Ecto neural progenitor cell (in vitro differentiated cells): Measurements from ENCODE around the gene ARHGAP29.

ENCODE experiments used
- DNase-seq: peaks from one replicate; pipeline ENCODE4 v3.0.0-alpha.2; 2018; ENCODE audit warnings: low spot score

ARHGAP29 gene

DNA sequence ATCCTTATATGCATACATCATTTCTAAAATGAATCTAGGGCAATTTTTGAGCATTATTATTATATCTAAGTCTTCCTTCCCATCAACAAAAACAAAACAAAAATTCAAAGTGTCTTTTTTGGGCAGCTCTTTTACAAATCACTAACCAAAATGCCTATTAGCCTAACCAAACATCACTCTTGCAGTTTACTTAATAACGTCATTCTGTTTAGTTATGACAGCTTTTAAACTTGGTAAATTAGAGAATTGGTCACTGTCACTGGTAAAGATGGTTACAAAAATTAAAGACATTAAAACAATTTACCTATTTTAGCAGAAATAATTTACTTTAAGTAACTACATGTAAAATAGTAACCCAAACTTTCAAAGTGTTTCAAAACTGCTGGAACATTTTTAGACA lies 2.8 kb downstream of the ARHGAP29 start:
- DNase-seq = no peak

DNA sequence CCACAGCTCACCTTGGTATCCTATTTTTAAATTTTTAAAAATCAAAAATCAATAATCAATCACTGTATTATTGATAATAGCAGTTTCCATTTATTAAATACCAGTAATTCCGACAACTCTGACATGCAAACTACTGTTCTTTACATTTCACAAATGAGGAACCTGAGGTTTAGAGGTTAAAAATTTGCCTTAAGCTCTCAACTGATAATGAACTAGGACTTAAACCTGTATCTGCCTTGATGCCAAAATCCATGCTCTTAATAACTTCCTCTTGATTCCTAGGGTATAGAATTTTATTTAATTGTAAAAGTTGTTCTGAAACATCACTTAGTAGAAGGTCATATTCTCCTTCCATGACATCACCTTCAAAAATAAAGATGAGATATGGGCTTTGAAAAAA lies 5.6 kb downstream of the ARHGAP29 start:
- DNase-seq = no peak

- no peak for DNase-seq
These were observed 6.5 kb downstream of the ARHGAP29 start for GRCh38 chr1:94230920-94231319.

DNA sequence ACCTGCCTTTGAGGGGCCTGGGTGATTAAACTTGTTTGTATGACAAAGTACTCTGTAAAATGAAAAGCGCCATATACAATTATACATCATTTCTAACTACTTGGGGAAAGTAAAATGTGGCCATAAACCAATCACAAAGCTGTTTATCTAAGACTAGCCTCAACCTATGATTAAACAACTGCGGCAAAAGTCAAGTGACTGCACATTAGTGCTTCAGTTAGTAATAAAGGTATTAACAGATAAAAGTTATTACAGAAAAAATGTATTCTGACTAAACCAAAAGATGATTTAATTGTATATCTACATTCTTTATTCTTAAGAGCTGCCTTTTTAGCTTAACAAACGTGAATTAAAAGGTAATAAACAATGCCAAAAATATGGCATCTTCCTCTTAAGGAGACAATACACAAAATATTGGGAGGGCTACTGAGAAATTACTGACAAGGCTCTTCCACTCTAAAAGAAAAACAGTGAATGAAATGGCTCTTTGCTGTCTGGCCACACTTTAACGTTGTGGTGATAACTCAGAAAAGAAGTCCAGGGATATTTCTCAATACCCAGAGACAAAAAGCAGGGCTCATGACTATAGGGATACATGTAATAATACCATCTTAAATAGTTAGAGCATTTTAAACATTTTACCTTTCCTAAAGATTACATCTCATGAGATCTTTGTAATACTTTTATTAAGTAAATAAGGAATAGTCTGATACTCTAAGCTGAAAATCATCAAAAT lies 8.6 kb downstream of the ARHGAP29 start:
- no peak for DNase-seq

GRCh38 chr1:94227624-94228023 lies 9.8 kb downstream of the ARHGAP29 start:
- no peak for DNase-seq

GRCh38 chr1:94225845-94226244 lies 11.5 kb downstream of the ARHGAP29 start:
- DNase-seq = no peak

DNA sequence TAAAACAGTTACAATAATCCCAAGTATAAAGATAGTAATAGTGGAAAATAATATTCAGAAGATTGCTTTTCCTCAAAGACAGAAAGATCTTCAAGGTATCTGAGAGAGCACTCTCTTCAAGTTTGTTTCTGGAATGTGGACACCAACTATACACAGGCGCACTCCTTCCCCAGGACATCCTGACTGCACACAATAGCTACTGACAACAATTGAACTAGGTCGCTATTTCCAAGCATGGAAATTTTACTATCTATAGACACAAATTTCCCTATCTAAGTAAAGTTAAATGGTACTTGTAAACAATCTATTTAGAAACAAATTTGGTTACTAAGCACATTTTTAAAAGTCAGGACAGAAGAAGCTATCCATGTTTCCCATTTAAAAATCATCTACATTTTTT lies 19.1 kb downstream of the ARHGAP29 start:
- no peak for DNase-seq

DNA sequence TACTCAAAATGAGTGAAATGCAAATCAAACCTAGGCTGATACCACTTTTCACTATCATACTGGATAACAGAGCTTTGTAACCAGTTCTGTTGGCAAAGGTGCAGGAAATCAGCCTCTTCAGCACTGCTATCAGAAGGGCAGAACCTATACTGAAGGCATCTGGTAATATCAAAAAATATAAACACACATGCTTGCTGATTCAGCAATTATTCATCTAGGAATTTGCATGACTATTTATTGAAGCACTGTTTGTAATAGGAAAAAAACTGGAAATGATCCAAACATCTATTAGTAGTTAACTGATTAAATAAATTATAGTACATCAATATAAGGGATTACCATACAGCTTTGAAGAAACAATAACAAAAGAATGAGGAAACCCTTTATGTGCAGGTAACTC lies 21.4 kb downstream of the ARHGAP29 start:
- DNase-seq = no peak

DNA sequence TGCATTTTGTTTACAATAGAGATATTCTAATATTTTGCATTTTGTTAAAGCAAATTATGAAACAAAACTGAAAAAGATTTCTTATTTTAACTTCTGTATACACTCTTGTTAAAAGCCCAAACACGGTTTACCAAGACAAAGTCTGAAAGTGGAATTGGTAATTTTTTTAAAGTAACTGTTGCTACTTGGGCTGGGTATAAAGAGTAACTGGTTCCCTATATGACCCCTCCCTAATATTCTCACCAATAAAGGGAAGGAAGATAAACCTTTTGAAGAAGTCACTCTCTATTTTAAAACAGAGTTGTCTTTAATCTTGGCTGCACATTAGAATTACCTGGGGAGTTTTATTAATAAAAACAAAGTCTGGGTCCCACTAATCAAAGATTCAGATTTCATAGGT lies 27.4 kb downstream of the ARHGAP29 start:
- no peak for DNase-seq

DNA sequence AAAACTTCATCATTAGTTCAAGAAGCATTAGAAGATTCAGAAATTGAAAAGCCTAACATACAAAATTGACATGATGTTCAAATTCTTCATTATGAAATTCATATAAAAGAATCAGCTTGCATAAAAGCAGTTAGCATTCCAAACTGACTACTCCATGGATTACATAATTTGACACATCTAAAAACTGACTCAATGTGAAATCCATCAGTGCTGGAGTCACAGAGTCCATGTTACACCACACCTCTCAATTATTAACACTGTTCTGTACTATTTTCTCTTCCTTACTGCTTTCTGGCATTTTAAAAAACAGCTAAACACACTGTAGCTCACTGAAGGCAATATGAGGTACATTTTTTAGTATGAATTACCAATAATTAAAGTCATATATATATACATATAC lies 28.0 kb downstream of the ARHGAP29 start:
- DNase-seq = no peak

DNA sequence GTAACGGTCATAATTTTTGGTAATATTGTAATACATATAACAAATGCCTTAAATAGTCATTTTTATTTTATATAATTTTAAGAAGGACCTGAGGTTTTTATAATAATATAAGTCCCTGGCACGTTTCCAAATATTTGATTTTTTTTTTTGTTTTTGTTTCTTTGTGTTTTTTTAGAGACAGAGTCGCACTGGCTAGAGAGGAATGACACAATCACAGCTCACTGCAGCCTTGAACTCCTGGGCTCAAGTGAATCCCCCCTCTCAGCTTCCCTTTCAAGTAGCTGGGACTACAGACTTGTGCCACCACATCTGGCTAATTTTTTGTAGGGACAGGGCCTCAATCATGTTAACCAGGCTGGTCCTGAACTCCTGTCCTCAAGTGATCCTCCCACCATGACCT lies 29.7 kb downstream of the ARHGAP29 start:
- DNase-seq = no peak

DNA sequence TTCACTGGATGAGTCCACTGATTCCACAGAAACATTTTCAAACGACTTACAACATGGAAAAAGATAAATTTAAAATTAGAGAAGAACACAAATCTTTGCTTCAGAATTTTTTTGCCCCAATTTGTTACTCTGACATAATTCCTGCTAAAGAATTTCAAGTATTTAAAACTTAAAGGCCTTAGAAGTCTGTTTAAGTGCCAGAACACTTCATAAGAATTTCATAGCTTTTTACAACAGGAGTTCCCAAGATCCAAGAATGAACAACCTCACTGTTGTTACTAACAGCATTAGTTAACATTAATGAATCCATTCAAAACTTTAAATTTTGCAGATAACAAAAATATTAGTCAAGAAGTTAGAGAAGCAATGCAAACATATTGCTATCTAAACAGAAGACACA lies 31.7 kb downstream of the ARHGAP29 start:
- no peak for DNase-seq

DNA sequence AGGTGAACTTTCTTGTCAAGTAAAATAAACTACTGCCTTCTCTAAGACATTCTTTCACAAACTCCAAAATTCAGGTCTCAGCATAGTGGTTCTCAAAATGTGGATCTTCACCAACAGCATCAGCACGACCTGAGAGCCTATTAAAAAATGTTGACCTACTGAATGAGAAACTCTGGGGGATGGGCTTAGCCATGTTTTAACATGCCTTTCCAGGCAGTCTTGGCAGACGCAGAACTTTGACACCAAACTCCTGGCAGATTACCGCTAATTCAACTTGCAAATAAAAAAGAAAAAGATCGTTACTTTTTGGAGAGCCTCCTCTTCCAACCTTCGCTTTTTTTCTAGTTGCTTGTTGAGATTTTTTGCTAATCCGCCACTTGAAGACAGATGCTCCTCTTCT lies 35.1 kb downstream of the ARHGAP29 start:
- DNase-seq = no peak

GRCh38 chr1:94199398-94199797 lies 38.0 kb downstream of the ARHGAP29 start:
- DNase-seq = no peak

- DNase-seq = no peak
These were observed 43.1 kb downstream of the ARHGAP29 start for GRCh38 chr1:94194079-94194865.

GRCh38 chr1:94193128-94193527 lies 44.3 kb downstream of the ARHGAP29 start:
- no peak for DNase-seq

DNA sequence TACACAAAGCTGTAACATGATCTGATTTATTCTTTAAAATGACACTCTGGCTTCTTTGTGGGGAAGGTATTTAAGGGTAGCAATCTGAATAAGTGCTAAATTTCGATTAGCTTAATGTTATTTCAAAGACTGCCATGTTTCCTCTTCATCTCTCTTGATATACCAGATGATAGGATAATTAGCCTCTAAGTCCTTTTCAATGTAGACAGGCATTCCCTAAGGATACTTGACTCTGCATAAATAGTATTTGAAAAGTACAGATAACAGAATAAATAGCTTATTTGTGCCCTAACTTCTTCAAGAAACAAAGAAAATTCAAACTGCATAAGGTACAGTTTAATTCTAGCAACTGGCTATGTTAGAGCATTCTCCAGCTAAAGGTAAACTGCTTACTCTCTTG lies 46.2 kb downstream of the ARHGAP29 start:
- DNase-seq = no peak

DNA sequence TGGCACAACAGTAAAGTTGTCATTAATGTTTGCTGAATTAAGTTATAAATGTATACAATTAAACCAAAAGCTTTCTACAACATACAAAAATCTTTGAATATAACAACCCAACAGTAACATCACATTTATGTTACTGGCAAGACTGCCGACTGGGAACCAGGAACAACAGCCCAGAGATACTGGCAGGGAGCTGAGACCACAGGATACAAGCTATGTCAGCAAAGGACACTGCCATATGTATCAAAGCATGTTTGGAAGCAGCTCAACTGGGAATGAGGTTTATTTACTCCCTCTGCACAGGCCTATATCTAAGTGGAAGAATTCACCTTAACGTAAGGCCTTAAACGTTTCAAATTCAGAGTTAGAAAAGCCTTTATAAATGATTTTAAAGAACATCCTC lies 50.4 kb downstream of the ARHGAP29 start:
- DNase-seq = no peak

- no peak for DNase-seq
These were observed 54.1 kb downstream of the ARHGAP29 start for GRCh38 chr1:94183197-94183815.

DNA sequence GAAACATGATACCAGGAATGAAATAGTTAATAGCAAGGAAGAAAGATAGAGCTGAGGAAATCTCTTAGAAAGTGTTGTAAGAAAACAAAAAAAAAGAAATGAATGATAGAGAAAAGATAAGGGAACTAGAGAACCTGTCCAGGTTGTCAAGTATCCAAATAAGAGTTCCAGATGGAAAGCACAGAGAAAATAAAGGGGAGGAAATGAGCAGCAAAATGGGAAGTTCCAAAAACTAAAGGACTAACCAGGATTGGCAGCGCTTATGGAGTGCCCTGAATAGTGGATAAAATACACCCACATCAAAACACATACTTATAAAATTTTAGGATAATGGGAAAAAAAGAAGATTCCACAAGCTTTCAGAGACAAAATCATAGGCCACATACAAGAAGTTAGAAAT lies 55.2 kb downstream of the ARHGAP29 start:
- no peak for DNase-seq

DNA sequence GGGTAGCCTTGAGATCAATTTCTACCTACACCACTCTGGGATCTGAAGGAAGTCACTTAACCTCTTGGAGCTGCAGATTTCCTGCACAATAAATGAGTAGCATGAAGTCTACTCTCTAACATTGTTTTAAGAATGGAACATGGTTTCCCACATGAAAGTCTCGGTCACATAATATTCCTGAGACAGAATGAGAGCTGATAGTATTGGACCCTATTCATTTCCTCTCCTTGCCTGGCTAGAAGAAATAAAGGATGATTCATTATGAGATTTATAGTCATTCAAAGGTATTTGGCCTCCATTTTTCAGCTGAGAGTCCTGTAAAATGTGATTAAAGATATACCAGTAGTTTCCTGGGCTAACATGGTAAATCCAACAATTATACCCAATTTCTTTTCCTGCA lies 56.7 kb downstream of the ARHGAP29 start:
- DNase-seq = no peak

- DNase-seq = no peak
These were observed 58.5 kb downstream of the ARHGAP29 start for GRCh38 chr1:94178901-94179300.

DNA sequence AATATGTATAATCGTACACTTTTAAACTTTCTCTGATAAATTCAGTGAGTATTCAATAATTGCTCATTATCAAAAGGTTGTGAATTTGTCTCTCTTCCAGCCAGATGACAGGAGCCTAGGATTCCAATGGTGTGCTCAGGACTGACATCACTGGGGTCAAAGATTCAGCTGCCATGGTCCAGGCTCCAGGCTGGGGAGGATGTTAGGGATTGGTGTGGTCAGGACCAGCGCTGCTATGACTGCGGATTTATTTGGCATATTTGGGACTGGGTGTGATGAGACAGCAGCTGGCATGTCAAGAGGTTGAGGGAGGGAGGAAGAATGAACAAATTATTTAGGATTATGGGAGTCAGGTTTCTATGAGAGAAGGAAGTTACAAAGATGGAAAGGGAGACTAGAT lies 68.3 kb downstream of the ARHGAP29 start:
- no peak for DNase-seq
